A549 (cell line): ENCODE measurements around the gene CD79B.

Experiments
- CEBPB ChIP-seq, 2 experiments: fragments of >200 bp in 1 of 2; sonication (Bioruptor Twin) in 1 of 2; formaldehyde crosslinking in 1 of 2; IDR thresholded peaks; 2 replicates each; pipeline ENCODE4 v1.6.1; 2012 to 2016
- CHD4 ChIP-seq: fragments of 200-600 bp; sonication (generic); IDR thresholded peaks from 2 replicates; pipeline ENCODE4 v1.6.1; 2016; ENCODE audit warnings: antibody characterized with exemption, mild to moderate bottlenecking, borderline replicate concordance
- EP300 ChIP-seq, 2 experiments: fragments of >200 bp; sonication (Bioruptor Twin); formaldehyde crosslinking; IDR thresholded peaks; 2 replicates in 1 of 2; 3 replicates in 1 of 2; pipeline ENCODE4 v1.6.1; 2016 to 2017
- KDM1A ChIP-seq: fragments of 200-600 bp; sonication (generic); IDR thresholded peaks from 2 replicates; pipeline ENCODE4 v1.6.1; 2016; ENCODE audit warnings: low read depth, mild to moderate bottlenecking
- POLR2A ChIP-seq: IDR thresholded peaks from 2 replicates; pipeline ENCODE4 v1.6.1; 2012; ENCODE audit warnings: mild to moderate bottlenecking, low read length
- POLR2AphosphoS2 ChIP-seq: conservative IDR thresholded peaks from 2 replicates; pipeline ENCODE4 v1.6.1; 2012; ENCODE audit warnings: low read length, improper control_type of control experiment, inconsistent platforms
- RAD21 ChIP-seq, 2 experiments: fragments of >200 bp in 1 of 2; sonication (Bioruptor Twin) in 1 of 2; formaldehyde crosslinking in 1 of 2; IDR thresholded peaks in 1 of 2; conservative IDR thresholded peaks in 1 of 2; 2 replicates in 1 of 2; 3 replicates in 1 of 2; pipeline ENCODE4 v1.6.1; 2012 to 2018; ENCODE audit warnings: inconsistent platforms in 1 of 2
- ZSCAN20 ChIP-seq: fragments of 250-450 bp; sonication (Bioruptor Pico); IDR thresholded peaks from 2 replicates; pipeline ENCODE4 v1.8.0; 2022; ENCODE audit warnings: mild to moderate bottlenecking, moderate library complexity
- TF ChIP-seq, protein P1 (sequence below): fragments of >200 bp; sonication (Bioruptor Twin); formaldehyde crosslinking; IDR thresholded peaks from 3 replicates; pipeline ENCODE4 v1.5.1; 2016
- TF ChIP-seq, protein P2 (sequence below): fragments of 250-450 bp; sonication (Bioruptor Pico); IDR thresholded peaks from 2 replicates; pipeline ENCODE4 v1.5.0; 2020; ENCODE audit warnings: low read depth, mild to moderate bottlenecking, moderate library complexity
- TF ChIP-seq, protein P3 (sequence below): fragments of 200-600 bp; sonication (generic); IDR thresholded peaks from 2 replicates; pipeline ENCODE4 v1.6.1; 2016; ENCODE audit warnings: antibody characterized with exemption, mild to moderate bottlenecking, moderate library complexity
- TF ChIP-seq, protein P4 (sequence below): IDR thresholded peaks from 2 replicates; pipeline ENCODE4 v1.6.1; 2012
- TF ChIP-seq, protein P5 (sequence below): IDR thresholded peaks from 2 replicates; pipeline ENCODE4 v1.6.1; 2012
- TF ChIP-seq, protein P6 (sequence below): fragments of 150-350 bp; IDR thresholded peaks from 2 replicates; pipeline ENCODE4 v1.6.1; 2014; ENCODE audit warnings: low read depth, mild to moderate bottlenecking, low read length

DNA sequence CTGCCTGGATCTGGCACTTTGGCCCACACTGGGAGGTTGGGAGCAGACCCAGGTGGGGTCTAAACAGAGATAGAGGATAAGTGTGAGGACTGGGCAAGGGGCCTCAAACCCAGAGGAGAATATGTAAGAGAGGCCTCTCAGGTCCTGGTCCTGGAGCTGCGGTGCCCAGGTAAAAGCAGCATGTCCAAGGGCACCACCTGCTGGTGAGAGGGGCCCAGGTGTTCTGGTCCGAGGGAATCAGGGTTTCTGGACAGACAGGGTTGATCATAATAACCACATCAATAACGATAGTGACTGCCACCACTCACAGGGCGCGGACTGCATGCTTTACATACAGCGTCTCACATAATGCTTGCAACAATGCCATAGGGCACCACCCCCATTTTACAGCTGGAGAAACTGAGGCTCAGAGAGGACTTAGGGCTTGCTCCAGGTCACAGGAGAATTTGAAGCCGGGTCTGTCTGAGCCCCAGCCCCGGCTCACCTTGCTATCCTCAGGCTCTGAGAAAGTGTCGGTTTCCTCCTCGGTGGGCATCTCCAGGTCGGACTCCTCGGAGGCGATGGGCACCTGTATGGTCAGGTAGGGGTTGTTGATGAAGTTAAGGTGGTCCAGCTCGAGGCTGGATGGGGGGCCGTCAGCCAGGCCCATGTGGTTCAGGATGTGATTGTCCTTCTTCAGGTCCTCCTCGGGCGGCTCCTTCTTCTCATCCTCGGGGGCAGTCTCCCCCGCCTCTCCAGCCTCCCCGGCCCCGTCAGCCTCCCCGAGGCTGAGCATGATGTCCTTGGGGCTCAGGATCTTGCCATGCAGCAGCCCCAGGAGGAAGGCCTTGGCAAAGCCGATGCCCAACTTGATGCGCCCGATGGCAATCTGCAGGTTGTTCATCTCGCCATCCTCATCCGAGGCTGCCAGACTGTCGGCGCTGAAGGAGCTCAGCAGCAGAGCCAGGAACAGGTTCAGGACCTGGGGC is 19.1 kb upstream of the CD79B start:
- TF ChIP-seq, protein P1, sequence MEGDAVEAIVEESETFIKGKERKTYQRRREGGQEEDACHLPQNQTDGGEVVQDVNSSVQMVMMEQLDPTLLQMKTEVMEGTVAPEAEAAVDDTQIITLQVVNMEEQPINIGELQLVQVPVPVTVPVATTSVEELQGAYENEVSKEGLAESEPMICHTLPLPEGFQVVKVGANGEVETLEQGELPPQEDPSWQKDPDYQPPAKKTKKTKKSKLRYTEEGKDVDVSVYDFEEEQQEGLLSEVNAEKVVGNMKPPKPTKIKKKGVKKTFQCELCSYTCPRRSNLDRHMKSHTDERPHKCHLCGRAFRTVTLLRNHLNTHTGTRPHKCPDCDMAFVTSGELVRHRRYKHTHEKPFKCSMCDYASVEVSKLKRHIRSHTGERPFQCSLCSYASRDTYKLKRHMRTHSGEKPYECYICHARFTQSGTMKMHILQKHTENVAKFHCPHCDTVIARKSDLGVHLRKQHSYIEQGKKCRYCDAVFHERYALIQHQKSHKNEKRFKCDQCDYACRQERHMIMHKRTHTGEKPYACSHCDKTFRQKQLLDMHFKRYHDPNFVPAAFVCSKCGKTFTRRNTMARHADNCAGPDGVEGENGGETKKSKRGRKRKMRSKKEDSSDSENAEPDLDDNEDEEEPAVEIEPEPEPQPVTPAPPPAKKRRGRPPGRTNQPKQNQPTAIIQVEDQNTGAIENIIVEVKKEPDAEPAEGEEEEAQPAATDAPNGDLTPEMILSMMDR: peak; percentile 62
- TF ChIP-seq, protein P2, sequence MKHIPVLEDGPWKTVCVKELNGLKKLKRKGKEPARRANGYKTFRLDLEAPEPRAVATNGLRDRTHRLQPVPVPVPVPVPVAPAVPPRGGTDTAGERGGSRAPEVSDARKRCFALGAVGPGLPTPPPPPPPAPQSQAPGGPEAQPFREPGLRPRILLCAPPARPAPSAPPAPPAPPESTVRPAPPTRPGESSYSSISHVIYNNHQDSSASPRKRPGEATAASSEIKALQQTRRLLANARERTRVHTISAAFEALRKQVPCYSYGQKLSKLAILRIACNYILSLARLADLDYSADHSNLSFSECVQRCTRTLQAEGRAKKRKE: no peak
- TF ChIP-seq, protein P3, sequence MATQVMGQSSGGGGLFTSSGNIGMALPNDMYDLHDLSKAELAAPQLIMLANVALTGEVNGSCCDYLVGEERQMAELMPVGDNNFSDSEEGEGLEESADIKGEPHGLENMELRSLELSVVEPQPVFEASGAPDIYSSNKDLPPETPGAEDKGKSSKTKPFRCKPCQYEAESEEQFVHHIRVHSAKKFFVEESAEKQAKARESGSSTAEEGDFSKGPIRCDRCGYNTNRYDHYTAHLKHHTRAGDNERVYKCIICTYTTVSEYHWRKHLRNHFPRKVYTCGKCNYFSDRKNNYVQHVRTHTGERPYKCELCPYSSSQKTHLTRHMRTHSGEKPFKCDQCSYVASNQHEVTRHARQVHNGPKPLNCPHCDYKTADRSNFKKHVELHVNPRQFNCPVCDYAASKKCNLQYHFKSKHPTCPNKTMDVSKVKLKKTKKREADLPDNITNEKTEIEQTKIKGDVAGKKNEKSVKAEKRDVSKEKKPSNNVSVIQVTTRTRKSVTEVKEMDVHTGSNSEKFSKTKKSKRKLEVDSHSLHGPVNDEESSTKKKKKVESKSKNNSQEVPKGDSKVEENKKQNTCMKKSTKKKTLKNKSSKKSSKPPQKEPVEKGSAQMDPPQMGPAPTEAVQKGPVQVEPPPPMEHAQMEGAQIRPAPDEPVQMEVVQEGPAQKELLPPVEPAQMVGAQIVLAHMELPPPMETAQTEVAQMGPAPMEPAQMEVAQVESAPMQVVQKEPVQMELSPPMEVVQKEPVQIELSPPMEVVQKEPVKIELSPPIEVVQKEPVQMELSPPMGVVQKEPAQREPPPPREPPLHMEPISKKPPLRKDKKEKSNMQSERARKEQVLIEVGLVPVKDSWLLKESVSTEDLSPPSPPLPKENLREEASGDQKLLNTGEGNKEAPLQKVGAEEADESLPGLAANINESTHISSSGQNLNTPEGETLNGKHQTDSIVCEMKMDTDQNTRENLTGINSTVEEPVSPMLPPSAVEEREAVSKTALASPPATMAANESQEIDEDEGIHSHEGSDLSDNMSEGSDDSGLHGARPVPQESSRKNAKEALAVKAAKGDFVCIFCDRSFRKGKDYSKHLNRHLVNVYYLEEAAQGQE: no peak
- no peak for TF ChIP-seq POLR2A
- TF ChIP-seq, protein P4, sequence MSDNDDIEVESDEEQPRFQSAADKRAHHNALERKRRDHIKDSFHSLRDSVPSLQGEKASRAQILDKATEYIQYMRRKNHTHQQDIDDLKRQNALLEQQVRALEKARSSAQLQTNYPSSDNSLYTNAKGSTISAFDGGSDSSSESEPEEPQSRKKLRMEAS: no peak
- TF ChIP-seq CHD4: no peak
- no peak for TF ChIP-seq POLR2AphosphoS2
- TF ChIP-seq, protein P5, sequence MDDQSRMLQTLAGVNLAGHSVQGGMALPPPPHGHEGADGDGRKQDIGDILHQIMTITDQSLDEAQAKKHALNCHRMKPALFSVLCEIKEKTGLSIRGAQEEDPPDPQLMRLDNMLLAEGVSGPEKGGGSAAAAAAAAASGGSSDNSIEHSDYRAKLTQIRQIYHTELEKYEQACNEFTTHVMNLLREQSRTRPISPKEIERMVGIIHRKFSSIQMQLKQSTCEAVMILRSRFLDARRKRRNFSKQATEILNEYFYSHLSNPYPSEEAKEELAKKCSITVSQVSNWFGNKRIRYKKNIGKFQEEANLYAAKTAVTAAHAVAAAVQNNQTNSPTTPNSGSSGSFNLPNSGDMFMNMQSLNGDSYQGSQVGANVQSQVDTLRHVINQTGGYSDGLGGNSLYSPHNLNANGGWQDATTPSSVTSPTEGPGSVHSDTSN: no peak
- no peak for TF ChIP-seq EP300 (IDR thresholded peaks at IDR 0.05)
- TF ChIP-seq CEBPB (IDR thresholded peaks at IDR 0.05): no peak
- no peak for TF ChIP-seq KDM1A
- TF ChIP-seq ZSCAN20 (CRISPR knock-in tag): no peak
- TF ChIP-seq RAD21 (conservative IDR thresholded peaks at IDR 0.05 in 1 of 2, IDR thresholded peaks at IDR 0.05 in 1 of 2): peak; percentile 36 to 54; a peak in 3 of 5 replicates
- TF ChIP-seq, protein P6, sequence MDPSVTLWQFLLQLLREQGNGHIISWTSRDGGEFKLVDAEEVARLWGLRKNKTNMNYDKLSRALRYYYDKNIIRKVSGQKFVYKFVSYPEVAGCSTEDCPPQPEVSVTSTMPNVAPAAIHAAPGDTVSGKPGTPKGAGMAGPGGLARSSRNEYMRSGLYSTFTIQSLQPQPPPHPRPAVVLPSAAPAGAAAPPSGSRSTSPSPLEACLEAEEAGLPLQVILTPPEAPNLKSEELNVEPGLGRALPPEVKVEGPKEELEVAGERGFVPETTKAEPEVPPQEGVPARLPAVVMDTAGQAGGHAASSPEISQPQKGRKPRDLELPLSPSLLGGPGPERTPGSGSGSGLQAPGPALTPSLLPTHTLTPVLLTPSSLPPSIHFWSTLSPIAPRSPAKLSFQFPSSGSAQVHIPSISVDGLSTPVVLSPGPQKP: no peak
